HG03159 (cell line): ENCODE results near the gene LDHA.

ENCODE experiments used
- ATAC-seq: cut with Tn5 transposase; IDR thresholded peaks from one replicate; pipeline ENCODE4 v1.9.1; 2021; ENCODE audit warnings: mild to moderate bottlenecking, moderate library complexity; ENCODE audit not compliant: unreplicated experiment

LDHA gene

DNA sequence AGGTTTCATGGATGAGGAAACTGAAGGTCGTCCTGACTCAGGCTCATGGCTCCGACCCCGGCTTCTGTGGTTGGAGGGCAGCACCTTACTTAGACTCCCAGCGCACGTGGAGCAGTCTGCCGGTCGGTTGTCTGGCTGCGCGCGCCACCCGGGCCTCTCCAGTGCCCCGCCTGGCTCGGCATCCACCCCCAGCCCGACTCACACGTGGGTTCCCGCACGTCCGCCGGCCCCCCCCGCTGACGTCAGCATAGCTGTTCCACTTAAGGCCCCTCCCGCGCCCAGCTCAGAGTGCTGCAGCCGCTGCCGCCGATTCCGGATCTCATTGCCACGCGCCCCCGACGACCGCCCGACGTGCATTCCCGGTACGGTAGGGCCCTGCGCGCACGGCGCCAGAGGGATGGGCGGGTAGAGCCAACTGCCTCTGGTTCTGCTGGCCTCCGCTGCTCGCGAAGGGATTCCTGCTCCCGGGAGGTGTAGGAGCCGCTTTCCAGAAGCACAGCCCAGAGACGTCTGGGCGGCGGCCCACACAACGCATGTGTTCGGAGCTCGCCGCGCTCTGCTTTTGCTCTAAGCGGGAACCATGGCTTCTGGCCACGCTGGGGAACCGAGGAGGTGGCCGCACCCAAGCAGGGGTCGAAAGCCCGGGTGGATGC lies at the start of gene LDHA:
Gene LDHA, plus strand, starts transcription at position 289 of the 653 bp plus-strand sequence. CDS start 2,280 bp downstream, outside the sequence.
- ATAC-seq = peak; percentile 72

DNA sequence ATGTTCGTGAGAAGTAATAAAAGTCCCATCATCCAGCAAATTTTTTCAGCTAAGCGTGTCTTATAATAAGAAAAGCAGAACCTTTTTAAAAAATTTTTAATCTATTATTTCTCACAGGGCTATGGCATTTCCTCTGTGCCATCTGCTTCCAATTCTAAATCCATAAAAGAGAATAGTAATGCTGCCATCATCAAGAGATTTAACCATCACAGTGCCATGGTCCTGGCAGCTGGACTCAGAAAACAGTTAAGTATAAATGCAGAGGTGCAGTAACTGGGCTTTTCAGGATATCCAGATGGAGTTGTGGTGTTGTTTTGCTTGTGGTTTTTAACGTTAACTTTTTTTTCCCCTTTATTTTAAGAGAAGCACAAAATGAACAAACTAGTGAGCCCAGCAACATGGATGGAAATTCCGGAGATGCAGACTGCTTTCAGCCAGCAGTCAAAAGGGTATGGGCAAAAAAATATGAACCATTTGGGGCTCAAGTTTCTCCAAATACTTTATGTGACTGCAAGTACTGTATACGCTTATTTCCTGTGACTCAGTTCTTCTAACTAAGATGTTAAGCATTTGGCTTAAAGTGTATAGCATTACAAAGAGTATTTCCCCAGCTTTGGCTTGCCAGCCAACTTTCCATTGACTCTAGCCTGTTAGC lies 46.8 kb upstream of the LDHA start:
- no peak for ATAC-seq

GRCh38 chr11:18352581-18352980 lies 41.8 kb upstream of the LDHA start:
- ATAC-seq = no peak

GRCh38 chr11:18358646-18359045 lies 35.7 kb upstream of the LDHA start:
- no peak for ATAC-seq

GRCh38 chr11:18361154-18361553 lies 33.2 kb upstream of the LDHA start:
- ATAC-seq = no peak

- no peak for ATAC-seq
Measured at GRCh38 chr11:18364495-18365073, 29.8 kb upstream of the LDHA start.

GRCh38 chr11:18365741-18366140 lies 28.6 kb upstream of the LDHA start:
- ATAC-seq = no peak

DNA sequence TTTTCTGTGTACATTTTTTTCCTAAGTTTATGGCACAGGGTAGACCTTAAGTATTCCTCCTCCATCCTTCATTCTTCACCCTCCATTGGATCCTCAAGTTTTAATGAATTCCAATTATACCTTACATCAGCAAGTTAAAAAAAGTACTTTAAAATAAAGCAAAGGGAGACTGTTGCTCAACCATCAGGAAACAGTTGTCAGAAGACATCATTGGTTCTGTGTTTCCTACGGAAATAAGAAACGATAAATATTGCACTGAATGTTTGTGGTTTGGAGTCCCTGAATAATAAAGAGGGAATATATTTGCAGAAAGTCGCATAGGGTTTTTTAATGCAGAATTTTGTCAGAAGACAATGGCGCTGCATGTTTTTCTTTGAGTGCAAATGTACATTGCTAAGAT lies 28.1 kb upstream of the LDHA start:
- ATAC-seq = no peak

GRCh38 chr11:18367431-18367830 lies 26.9 kb upstream of the LDHA start:
- no peak for ATAC-seq

GRCh38 chr11:18368221-18368620 lies 26.1 kb upstream of the LDHA start:
- no peak for ATAC-seq

DNA sequence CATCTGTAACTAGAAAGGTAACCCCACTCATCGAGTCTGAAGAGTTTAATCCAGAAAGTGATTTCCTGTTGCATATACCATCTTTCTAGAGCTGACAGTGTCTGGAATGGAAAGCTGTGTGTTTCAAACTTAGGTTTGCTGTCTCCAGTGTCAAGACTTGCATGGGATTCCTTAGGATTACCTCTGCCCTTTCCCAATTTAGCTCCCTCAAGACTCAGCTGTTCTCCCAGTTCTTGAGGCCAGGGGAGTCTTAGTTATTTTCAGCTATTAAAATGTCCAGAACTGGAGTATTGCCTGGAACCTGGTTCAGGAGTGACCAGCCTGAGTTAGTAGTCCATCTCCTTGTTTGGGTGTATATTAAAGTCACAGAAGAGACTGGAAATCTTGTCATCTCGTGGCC lies 25.0 kb upstream of the LDHA start:
- ATAC-seq = no peak

DNA sequence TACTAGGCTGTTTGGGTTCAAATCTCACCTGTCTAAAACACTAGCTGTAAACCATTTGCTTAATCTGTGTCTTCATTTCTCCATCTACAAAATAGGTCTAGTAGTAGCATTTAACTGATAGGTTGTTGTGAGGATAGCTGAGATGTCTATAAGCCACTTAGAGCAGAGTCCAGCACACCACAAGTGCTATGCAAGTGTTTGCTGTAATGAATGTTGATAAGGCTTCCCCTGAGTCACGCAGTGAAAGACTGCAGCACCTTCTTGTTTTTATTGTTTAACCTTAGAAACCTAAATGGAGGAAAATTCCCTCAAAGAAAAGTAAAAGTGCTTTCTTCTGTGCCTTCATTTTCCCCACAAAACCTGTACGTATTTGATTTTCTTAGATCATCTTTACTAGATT lies 23.1 kb upstream of the LDHA start:
- ATAC-seq = no peak

GRCh38 chr11:18372201-18372600 lies 22.2 kb upstream of the LDHA start:
- no peak for ATAC-seq

DNA sequence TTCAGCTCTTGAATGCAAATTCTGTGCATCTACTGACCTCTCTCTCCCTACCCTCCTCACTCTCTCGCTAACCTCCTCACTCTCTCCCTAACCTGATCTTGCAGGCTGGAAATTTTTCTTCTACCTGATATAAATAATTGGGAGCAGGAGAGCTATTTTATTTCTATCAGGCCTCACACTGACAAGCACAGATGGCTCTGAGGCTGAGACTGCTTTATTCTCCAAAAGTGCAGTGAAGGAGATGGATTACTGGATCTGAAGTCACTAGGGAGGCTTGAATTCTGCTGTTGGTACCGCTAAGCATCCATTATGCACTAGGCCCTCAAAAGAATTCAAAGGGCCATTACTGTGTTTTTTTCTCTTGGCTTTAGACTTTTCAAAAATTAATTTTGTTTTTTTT lies 19.4 kb upstream of the LDHA start:
- ATAC-seq = no peak

GRCh38 chr11:18375941-18376340 lies 18.4 kb upstream of the LDHA start:
- ATAC-seq = no peak

GRCh38 chr11:18379201-18379600 lies 15.2 kb upstream of the LDHA start:
- no peak for ATAC-seq

- peak; percentile 81 for ATAC-seq
Measured at GRCh38 chr11:18383388-18384156, 10.8 kb upstream of the LDHA start.

DNA sequence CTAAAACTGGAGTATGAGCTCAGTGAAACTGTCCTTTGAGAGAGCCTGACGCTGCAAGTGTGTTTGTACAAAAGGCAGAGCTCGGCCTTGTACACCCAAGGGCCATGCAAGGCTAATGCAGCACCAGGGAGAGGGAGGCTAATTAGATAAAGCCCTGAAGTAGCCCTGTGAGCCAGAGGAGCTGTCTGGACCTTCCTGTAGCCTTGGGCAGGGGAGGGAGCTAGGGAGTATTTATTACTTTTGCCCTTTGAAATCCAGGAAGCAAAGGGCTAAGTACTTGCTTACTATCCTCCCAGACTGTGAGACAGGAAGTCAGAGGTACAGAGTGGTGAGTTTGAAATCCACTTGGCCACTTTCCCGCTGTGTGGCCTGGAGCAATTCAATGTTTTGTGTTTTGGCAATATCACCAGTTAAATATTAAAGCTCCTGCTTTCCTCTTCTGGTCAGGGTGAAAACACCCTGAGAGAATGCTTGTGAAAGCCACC lies 10.2 kb upstream of the LDHA start:
- ATAC-seq = peak; percentile 60

- ATAC-seq = no peak
Measured at GRCh38 chr11:18390088-18390487, 4.3 kb upstream of the LDHA start.

DNA sequence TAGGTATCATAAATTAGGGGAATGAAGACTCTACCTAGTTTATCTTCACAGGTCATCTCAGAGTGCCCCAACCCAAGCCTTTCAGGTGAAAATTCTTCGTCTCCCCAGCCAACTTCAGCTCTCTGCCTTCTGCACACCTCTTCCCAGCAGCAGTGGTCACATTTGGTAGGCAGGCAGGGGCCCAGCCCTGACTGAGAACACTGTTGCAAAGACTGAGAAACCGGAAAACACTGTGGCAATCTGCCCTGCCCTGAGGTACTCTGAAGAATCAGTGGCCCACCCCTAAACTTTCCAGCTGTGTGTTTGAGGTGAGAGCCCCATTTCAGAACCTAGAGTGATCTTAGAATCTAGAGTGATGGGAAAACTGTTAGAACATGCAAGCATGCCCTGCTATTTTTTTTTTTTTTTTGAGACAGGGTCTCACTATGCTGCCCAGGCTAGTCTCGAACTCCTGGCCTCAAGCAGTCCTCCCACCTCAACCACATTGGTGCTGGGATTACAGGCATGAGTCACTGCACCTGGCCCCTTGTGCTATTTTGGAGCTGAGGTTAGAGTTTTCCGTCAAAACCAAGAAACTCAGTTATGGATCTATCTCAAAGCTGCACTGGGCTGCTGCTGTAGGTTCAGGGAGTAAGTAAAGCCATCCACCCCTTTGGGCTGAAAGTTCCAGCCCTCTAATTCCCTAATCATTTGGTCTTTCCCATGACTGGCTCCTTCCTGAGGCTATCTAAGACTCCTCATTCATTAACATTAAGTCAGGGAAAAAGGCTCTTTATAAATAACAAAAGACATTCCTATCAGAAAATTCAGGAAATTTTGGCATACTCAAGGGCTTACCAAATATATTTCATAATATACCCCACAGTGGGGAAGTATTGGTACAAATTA lies 1.7 kb upstream of the LDHA start:
- ATAC-seq = no peak
